Stimulated activated CD8-positive, alpha-beta memory T cell treated with anti-CD3 and anti-CD28 coated beads, Interleukin-2, amount 100 ng/mL, for 48 hours (primary cell): ENCODE results near the gene TENT5C.
"Not testable (repeated sequence)": the region's sequence is repeated elsewhere in the genome, so short reads cannot be mapped to it uniquely, and the experiment has no call there.

Experiments used
- DNase-seq, 2 donors: peaks; one replicate each; pipeline ENCODE4 v3.0.0-alpha.2; 2020; ENCODE audit warnings: low read depth in 2 of 2

Gene TENT5C

GRCh38 chr1:117605774-117606648, at the start of gene TENT5C:
TSS of gene TENT5C (plus strand) at chr1:117606048. CDS start at chr1:117622869, 16,821 bp downstream.
- DNase-seq: peak; percentile 95 to 96

GRCh38 chr1:117556341-117556740, 49.5 kb upstream of the TENT5C start:
- no peak for DNase-seq

GRCh38 chr1:117556976-117557375, 48.9 kb upstream of the TENT5C start:
- DNase-seq: no peak

- not testable (repeated sequence) for DNase-seq
These were observed 47.4 kb upstream of the TENT5C start for GRCh38 chr1:117558451-117558850.

- DNase-seq: no peak
These were observed 46.7 kb upstream of the TENT5C start for GRCh38 chr1:117559139-117559538.

- DNase-seq: no peak
These were observed 45.9 kb upstream of the TENT5C start for GRCh38 chr1:117559985-117560384.

GRCh38 chr1:117561071-117561470, 44.8 kb upstream of the TENT5C start:
- no peak for DNase-seq

GRCh38 chr1:117561551-117561950, 44.3 kb upstream of the TENT5C start:
- DNase-seq: no peak

GRCh38 chr1:117562581-117563491, 43.0 kb upstream of the TENT5C start:
- no peak for DNase-seq

- no peak for DNase-seq
These were observed 42.4 kb upstream of the TENT5C start for GRCh38 chr1:117563492-117563875.

GRCh38 chr1:117564227-117565075, 41.4 kb upstream of the TENT5C start:
- DNase-seq: no peak

- DNase-seq: no peak
These were observed 40.7 kb upstream of the TENT5C start for GRCh38 chr1:117565076-117565556.

GRCh38 chr1:117565745-117566455, 39.9 kb upstream of the TENT5C start:
- no peak for DNase-seq

GRCh38 chr1:117566556-117566955, 39.3 kb upstream of the TENT5C start:
- DNase-seq: no peak

GRCh38 chr1:117567435-117567834, 38.4 kb upstream of the TENT5C start:
- DNase-seq: no peak

- no peak for DNase-seq
These were observed 37.9 kb upstream of the TENT5C start for GRCh38 chr1:117567976-117568375.

- no peak for DNase-seq
These were observed 36.8 kb upstream of the TENT5C start for GRCh38 chr1:117568999-117569398.

GRCh38 chr1:117569856-117570255, 36.0 kb upstream of the TENT5C start:
- no peak for DNase-seq

- DNase-seq: no peak
These were observed 34.8 kb upstream of the TENT5C start for GRCh38 chr1:117570988-117571409.

GRCh38 chr1:117571496-117571895, 34.4 kb upstream of the TENT5C start:
- DNase-seq: no peak

GRCh38 chr1:117572546-117572945, 33.3 kb upstream of the TENT5C start:
- DNase-seq: no peak
